ENCODE results near the gene KRTAP5-2. TPM values are rescaled to one million over a fixed set of nuclear protein-coding genes. Genes with fewer than 3 reads are reported as not detected.
A peak's percentile ranks its signal among the peaks of the same experiment; 100 is the strongest.
"Not testable (repeated sequence)": the region's sequence is repeated elsewhere in the genome, so short reads cannot be mapped to it uniquely, and the experiment has no call there.

Gene KRTAP5-2
- total RNA-seq, 1 donor from 2014 or later = not detected

DNA sequence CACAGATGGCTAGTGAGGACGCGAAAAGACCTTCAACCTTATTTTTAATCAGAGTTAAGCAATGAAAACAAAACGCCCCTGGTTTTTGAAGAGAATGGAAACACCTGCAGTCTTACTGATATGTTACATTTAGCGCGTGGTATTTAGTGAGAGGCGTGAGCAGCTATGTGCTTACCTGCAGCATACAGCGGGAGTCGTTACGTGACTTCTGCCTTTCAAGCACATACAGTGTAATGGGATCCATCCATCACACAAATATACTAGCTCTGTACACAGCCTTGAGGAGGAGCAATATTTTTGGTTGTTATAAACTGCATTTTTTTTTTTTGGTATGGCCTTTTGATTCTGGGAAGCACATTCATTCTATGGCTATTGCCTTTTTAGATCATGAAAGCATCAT lies 5.5 kb downstream of the KRTAP5-2 start:
- no peak for DNase-seq (ENCODE audit: low read depth in 2 of 2)

GRCh38 chr11:1589996-1590395 lies 8.1 kb downstream of the KRTAP5-2 start:
- no peak for DNase-seq (ENCODE audit: low read depth in 2 of 2)

- peak in 1 of 2 donors; percentile 42 for DNase-seq (ENCODE audit: low read depth in 2 of 2)
These were observed 8.7 kb downstream of the KRTAP5-2 start for GRCh38 chr11:1589191-1589963.

GRCh38 chr11:1586699-1587098 lies 11.4 kb downstream of the KRTAP5-2 start:
- DNase-seq (ENCODE audit: low read depth in 2 of 2) = no peak

DNA sequence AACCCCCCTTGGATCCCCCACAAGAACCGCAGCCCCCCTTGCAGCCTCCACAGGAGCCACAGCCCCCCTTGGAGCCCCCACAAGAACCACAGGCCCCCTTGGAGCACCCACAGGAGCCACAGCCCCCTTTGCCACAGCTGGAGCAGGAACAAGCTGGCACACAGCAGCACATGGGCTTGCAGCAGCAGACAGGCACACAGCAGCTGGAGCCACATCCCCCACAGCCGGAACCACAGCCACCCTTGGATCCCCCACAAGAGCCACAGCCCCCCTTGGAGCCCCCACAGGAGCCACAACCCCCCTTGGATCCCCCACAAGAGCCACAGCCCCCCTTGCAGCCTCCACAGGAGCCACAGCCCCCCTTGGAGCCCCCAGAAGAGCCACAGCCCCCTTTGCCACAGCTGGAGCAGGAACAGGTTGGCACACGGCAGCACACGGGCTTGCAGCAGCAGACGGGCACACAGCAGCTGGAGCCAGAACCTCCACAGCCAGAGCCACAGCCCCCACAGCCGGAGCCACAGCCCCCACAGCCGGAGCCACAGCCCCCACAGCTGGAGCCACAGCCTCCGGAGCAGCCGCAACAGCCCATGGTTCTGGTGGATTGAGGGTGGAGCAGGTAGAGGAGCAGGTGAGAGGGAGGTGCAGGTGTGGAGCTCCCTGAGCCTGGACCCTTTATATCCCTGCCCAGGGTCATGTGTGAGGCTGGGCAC lies 13.3 kb downstream of the KRTAP5-2 start, which contains the start of gene KRTAP5-1:
TSS of gene KRTAP5-1 (minus strand) at position 623 of the 710 bp plus-strand sequence. CDS start at position 589, 34 bp downstream.
- not testable (repeated sequence) for DNase-seq (ENCODE audit: low read depth in 2 of 2)

DNA sequence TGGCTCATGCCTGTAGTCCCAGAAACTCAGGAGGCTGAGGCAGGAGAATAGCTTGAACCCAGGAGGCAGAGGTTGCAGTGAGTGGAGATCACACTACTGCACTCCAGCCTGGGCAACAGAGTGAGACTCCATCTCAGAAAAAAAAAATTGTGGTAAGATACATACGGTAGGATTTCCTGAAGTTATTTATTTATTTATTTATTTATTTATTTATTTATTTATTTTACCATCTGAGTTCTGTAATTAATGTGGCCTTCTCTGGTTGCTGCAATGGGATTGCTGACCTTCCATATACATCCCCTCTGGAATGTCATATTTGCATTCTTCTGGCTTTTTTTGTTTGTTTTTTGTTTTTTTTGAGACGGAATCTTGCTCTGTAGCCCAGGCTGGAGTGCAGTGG lies 15.2 kb downstream of the KRTAP5-2 start:
- not testable (repeated sequence) for DNase-seq (ENCODE audit: low read depth in 2 of 2)

GRCh38 chr11:1581976-1582375 lies 16.1 kb downstream of the KRTAP5-2 start:
- no peak for DNase-seq (ENCODE audit: low read depth in 2 of 2)

DNA sequence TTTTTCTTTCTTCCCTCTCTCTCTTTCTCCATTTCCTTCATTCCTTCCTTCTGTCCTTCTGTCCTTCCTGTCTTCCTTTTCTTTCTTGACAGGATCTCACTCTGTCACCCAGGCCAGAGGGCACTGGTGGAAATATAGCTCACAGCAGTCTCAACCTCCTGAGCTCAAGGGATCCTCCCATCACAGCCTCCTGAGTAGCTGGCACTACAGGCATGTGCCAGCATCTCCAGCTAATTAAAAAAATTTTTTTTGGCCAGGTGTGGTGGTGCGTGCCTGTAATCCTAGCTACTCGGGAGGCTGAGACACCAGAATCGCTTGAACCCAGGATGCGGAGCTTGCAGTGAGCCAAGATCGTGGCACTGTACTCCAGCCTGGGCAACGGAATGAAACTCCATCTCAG lies 21.3 kb downstream of the KRTAP5-2 start:
- no peak for DNase-seq (ENCODE audit: low read depth in 2 of 2)

- DNase-seq (ENCODE audit: low read depth in 2 of 2) = not testable (repeated sequence)
These were observed 22.3 kb downstream of the KRTAP5-2 start for GRCh38 chr11:1575756-1576155.

- no peak for DNase-seq (ENCODE audit: low read depth in 2 of 2)
These were observed 23.2 kb downstream of the KRTAP5-2 start for GRCh38 chr11:1574933-1575242.

GRCh38 chr11:1574238-1574932 lies 23.7 kb downstream of the KRTAP5-2 start:
- DNase-seq (ENCODE audit: low read depth in 2 of 2) = peak; percentile 46 to 48

DNA sequence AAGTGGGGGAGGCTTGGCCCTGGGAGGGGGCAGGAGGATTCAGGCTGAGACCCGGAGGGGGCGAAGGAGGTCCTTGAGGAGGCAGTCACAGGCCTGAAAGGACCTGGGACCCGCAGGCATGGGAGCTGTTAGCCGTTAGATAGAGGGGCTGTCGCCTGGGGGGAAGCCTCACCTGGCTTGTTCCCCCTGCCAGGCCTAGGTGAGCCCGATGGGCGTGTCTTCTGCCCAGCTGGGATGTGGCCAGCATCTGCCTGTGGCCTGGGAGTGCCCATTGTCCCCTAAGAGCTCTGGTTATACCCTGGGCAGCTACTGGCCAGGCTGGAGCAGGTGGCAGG lies 24.2 kb downstream of the KRTAP5-2 start:
- DNase-seq (ENCODE audit: low read depth in 2 of 2) = no peak

DNA sequence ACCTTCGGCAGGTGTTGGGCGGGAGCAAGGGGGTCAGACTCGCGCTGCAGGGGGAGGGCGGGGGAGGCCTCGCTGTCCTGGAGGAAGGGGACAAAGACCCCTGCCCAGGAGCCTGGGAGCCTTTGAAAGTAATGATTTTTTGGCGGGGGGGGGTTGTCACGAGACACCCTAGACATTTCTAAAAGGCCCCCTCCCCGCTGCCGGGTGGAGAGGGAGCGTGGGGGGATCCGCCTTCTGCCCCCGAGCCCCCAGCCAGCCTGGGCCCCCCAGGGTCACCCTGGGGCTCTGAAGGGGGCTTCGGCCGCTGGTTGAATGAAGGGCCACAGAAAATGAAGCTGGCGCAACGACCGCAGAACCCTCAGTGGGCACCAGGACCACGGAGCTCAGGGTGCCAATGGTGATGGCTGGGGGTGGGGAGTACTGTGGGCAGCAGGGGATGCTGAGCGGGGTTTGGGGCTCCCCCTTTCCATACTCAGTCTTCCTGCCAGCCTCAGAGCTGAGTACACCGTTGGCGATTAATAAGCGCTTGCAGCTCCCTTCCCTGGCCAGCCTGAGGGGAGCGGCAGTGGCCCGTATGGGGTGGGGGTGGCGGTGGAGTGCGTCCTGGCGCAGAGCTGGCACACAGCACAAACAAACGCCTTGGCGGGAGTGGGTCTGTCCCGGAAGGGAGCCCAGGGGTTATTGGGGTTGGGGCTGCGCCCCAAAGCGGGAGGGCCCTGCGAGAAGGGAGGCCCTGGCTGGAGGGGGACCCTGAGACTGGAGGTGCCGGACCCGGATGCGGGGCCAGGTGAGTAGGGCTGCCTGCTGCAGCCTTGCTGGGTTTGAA lies 24.8 kb downstream of the KRTAP5-2 start:
- no peak for DNase-seq (ENCODE audit: low read depth in 2 of 2)

DNA sequence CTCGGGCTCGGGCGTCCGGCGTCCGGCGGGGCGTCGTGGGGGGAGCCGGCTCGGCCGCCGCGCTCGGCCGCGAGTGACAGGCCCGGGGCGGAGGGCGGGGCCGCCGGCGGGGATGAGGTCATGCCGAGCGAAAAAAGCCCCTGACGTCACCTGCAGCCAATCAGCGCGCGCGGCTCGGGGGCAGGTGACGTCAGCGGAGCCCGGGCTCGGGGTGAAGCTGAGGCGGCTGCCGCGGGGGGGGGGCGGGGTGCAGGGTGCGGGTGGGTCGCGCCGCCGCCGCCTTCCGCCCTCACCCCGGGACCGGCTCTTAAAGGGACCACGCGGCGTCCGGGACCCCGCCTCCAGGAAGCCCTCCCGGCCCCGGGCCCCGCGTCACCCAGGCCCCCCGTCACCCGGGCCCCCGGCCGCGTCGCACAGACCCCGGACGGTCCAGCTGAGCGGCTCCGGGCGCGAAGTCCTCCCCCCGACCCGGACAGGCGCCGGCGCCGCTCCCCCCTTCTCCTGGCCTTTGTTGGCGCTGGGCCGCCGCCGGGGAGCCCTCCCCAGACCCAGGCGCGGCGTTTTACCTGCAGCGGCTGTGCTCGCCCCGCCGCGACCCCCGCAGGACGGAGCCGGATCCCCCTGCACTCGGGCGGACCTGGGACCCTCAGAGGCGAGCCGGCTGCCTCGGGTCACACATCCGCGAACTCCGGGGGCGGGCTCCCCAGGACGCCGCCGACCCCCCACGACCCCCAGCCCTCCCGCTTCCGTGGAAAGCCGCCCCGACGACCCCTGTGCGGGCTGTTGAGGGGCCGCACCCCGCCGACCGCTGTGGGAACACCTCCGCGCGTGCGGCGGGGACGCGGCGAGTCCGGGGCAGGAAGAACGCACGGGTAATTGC lies 25.7 kb downstream of the KRTAP5-2 start, which contains the start of gene DUSP8:
TSS of gene DUSP8 (minus strand) at position 75 of the 880 bp plus-strand sequence. CDS start 6,445 bp downstream, outside the sequence.
- DNase-seq (ENCODE audit: low read depth in 2 of 2) = peak; percentile 89 to 92

- no peak for DNase-seq (ENCODE audit: low read depth in 2 of 2)
These were observed 26.3 kb downstream of the KRTAP5-2 start for GRCh38 chr11:1571760-1572196.

GRCh38 chr11:1570896-1571759 lies 27.0 kb downstream of the KRTAP5-2 start:
- no peak for DNase-seq (ENCODE audit: low read depth in 2 of 2)

DNA sequence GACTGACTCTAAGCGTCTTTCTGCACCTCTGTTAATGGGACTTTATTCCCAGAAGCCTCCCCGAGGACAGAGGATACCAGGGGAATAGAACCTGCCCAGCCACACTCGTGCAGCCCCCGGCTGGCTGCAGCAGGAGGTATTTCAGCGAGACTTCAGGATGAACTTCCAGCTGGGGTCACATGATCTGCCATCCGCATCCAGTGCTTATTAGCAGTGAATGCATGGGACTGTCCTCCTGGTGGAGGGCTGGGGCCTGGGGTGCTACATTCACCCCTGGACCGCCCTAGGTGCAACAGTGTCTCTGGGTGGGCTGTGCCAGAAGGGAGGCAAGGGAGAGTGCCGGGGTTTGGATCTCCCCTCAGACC lies 27.6 kb downstream of the KRTAP5-2 start:
- no peak for DNase-seq (ENCODE audit: low read depth in 2 of 2)

GRCh38 chr11:1570001-1570453 lies 28.1 kb downstream of the KRTAP5-2 start:
- DNase-seq (ENCODE audit: low read depth in 2 of 2) = no peak

- no peak for DNase-seq (ENCODE audit: low read depth in 2 of 2)
These were observed 28.8 kb downstream of the KRTAP5-2 start for GRCh38 chr11:1569251-1569780.
